Activated naive CD8-positive, alpha-beta T cell treated with anti-CD3 and anti-CD28 coated beads, Interleukin-2, amount 50 U/mL, for 16 hours (primary cell): ENCODE data around the gene PTPRN2.
"Not testable (repeated sequence)": the region's sequence is repeated elsewhere in the genome, so short reads cannot be mapped to it uniquely, and the experiment has no call there.

Experiments
- DNase-seq: peaks from one replicate; pipeline ENCODE4 v3.0.0-alpha.2; 2020; ENCODE audit warnings: low read depth, low spot score

PTPRN2 gene

GRCh38 chr7:157996359-157997079, 591.1 kb downstream of the PTPRN2 start:
- no peak for DNase-seq

DNA sequence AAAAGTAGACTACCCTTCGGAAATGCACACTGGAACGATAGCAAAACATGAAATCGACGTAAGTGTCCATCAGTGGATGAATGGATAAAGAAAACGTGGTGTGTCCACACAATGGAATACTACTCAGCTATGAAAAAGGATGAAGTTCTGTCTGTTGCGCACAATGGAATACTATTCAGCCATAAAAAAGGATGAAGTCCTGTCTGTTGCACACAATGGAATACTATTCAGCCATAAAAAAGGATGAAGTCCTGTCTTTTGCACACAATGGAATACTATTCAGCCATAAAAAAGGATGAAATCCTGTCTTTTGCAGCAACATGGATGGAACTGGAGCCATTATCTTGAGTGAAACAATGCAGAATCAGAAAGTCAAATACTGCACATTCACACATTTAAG, 591.8 kb downstream of the PTPRN2 start:
- DNase-seq = no peak

DNA sequence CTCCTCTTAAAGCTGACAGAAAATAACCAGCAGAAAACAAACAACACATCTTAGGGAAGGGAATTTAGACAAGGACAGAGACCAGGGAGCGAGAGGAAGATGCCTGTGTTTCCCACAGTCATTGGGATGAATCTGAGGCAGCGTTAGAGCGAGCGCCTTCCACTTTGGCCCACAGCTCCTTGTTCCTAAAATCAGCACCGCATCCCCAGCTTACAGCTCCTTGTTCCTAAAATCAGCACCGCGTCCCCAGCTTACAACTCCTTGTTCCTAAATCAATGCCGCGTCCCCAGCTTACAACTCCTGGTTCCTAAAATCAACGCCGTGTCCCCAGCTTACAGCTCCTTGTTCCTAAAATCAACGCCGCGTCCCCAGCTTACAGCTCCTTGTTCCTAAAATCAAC, 593.3 kb downstream of the PTPRN2 start:
- DNase-seq = no peak

DNA sequence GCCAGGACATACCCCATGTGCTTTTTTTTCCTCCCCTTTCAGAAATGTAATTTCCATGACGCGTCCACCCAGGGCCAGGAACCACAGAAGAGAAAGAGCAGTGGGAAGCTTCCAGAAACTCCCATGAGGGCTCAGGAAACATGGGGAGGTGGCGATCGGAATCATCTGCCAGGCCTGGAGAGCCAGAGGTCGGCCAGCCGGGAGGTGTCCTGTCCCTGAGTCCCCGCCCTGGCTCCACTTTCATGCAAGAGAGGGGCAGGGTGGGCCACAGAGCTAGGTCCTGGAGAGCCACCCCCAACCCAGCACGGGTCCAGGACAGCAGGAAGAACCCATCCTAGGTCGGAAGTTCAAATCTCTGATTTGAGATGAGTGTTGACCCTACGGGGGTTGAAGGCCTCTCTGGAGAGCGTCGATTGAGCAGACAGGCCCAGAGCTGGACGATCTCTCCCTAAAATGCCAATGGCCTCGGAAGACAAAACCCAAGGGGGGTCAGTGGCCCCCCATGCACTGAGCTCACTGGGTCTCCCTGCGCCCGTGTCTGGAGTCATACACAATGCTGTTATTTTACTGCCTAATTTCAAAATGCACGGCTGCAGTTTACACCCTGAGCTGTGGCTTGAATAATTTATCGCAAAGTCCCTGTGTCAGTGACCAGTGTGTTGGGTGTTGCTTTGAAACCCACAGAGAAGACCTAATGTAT, 594.1 kb downstream of the PTPRN2 start:
- no peak for DNase-seq

DNA sequence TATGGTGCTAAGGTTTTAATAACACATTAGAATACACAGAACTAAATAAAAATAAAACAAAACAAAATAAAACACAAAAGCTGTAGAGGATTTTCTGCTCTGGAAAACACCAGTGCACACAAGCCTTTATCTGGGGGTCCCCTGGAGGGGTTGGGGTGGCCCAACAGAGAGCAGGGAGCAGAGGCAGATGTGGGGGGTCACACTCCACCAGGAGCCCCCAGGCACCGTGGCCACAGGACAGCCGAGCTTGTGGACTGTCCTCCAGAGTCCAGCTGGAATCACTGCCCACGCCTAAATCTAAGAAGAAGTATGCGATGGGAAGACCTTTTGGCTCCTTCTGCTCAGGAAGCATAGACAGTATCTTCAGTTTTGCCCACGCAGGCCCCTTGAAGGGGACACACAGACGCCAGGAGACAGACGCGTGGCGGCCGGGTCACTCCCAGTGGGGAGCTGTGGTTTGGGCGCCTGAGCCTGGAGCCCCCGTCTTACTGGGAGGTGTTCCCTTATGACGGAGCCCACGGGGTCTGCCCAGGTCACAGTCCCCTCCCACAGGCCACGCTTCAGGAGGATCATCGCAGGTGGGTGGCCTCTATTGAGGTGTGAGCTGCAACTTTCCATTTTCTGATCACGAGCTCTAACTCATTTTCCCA, 595.0 kb downstream of the PTPRN2 start:
- no peak for DNase-seq

GRCh38 chr7:157991761-157992160, 595.9 kb downstream of the PTPRN2 start:
- no peak for DNase-seq

- DNase-seq = no peak
These were observed 596.3 kb downstream of the PTPRN2 start for GRCh38 chr7:157991351-157991750.

- DNase-seq = no peak
These were observed 596.8 kb downstream of the PTPRN2 start for GRCh38 chr7:157990881-157991250.

DNA sequence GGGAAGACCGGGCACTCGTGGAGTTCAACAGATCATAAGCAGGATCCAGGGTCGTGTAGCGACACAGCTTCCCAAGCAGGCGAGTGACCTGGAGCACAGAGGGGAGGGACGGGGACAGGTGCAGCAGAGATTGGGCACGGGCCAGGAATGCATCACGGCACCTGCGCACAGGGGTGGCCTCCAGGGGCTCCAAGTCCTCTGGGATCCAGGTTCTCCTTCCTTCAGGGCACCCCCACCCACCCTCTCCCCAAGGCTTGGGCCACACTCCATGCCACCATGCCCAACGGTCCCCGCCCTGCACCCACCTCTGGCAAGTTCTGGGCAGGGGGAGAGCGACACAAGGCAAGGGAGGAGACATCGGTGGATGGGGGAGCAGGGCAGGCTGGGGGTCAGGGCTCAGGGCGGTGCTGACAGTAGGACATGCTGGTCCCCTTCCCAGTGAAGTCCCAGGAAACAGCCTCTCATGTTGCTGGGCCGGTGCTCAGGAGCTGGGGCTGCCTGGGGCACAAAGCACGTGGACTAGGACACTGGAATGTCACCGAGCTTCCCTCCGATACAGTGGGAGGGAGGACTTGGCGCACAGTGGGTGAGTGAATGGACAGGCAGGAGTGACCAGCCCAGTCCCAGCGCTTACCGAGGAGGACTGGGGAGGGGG, 597.3 kb downstream of the PTPRN2 start:
- no peak for DNase-seq

GRCh38 chr7:157989589-157989988, 598.0 kb downstream of the PTPRN2 start:
- no peak for DNase-seq

DNA sequence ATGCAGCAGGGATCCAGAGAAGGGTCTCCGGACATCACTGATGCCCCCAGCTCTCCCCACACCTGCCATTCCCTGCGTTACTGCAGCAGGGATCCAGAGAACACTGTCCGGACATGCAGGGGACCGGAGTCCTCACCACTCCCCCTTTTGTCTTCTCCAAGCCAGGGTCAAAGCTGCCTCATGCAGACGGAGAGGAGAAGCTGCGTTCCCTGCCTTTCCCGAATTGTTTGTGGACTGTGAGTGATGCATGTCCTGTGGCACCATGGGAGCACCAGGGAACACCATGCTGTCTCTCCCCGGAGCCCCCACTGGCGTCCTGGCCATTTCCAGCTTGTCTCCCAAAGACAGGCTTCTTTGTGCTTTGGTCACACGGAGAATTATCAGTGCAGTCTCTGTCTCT, 599.7 kb downstream of the PTPRN2 start:
- DNase-seq = no peak

- no peak for DNase-seq
These were observed 601.6 kb downstream of the PTPRN2 start for GRCh38 chr7:157986051-157986450.

DNA sequence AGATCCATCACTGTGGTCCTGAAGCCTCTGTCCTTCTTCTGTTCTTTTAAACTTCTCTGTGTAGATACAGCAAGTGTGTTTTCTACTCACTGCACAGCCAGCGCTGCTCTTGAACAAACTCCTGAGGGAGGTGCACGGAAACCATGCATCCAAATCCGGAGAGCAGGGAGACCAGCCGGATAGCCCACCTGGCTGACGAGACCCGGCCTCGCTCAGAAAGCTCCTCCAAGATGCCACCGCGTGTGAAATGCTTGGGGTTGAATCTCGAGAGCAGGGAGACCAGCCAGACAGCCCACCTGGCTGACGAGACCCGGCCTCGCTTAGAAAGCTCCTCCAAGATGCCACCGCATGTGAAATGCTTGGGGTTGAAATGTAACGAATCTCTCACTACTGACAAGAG, 602.0 kb downstream of the PTPRN2 start:
- no peak for DNase-seq

DNA sequence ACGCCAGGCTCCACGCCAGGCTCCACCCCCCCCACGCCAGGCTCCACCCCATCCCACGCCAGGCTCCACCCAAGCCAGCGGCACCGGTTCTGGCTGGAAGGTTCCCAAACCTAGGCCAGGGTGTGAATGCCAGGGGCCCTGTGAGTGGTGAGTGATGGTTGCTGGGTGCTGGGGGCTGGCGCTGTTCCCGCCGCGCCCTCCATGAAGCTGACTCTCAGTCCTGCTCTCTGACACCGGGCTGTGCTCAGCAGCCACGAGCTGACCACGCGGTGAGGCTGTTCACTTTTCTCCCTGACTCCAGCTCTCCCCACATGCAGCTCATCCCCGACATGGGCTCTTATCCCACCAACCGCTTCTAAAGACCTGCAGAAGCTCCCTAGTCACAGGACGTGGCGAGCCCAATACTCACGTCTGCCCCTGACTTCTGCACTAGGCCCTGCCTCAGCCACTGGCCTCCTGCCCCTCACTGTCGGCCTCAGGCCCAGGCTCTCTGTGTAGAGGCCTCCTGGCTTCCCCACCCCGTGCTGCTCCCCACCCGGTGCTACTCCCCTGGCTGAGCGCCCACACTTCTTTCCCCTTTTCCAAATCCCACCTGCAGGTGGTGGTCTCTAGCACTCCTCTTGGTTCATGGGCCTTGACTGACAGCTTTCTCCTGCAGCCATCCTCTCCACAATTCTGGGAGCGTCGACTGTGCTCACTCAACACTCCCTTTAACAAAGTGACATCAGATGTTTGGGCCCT, 603.0 kb downstream of the PTPRN2 start:
- DNase-seq = no peak

DNA sequence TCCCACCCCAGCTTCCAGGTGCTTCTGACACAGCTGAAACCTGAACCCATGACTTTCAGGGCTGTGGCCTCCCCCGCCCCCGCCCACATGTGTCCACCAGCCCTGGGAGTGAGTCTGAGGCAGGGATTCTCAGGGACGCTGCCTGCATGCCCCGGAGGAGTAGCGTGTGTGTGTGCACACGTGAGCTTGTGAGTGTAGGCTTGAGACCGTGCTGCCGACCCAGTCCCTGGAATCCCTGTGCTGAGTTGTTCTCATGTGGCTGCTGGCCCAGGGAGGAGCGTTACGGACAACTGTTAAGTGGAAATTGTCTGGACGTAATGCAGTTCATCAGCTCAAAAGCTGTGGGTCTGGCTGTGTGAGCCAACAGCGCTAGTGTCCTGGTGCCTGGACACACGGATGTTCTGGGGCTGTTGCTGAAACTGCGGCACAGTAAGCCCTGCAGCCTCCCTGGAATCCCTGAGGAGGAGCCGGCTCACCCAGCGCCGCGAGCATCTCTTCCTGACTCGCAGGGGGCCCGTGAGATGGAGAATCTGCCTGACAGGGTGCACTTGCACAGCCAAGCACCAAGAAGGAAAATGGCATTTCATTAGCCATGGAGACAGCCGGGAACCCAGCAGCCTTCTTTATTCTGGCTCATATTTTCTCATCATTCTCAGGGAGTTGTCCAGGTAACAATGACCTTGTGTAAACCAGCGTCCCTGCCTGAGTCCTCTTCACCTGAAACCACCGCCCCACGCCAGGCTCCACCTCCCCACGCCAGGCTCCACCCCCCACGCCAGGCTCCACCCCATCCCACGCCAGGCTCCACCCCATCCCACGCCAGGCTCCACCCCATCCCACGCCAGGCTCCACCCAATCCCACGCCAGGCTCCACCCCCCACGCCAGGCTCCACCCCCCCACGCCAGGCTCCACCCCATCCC, 603.9 kb downstream of the PTPRN2 start:
- DNase-seq = no peak

- DNase-seq = no peak
These were observed 605.8 kb downstream of the PTPRN2 start for GRCh38 chr7:157981778-157982177.

DNA sequence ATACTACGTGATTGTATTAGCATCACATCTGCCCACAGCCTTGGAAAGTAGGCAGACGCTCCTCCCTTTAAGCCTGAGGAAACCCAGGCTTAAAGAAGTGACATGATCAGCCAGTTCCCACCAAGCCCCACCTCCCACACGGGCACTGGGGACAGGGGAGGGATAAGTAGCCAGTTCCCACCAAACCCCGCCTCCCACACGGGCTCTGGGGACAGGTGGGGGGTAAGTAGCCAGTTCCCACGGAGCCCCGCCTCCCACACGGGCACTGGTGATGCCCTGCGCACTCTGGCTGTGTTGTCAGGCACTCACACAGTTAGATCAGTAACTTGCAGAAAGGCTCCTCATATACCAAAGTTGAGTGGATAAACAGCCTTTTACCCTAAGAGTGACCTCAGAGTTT, 606.8 kb downstream of the PTPRN2 start:
- DNase-seq = no peak

DNA sequence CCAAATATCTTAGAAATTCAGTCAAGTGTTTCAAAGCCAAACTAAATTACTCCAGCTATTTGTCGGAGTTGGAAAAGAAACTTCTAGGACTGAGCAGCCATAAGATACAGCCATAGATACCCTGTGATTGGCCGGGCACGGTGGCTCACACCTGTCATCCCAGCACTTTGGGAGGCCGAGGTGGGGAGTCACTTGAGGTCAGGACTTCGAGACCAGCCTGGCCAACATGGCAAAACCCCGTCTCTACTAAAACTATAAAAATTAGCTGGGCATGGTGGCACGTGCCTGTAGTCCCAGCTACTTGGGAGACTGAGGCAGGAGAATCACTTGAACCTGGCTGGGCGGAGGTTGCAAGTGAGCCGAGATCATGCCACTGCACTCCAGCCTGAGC, 607.3 kb downstream of the PTPRN2 start:
- DNase-seq = not testable (repeated sequence)

GRCh38 chr7:157979636-157980340, 607.8 kb downstream of the PTPRN2 start:
- no peak for DNase-seq

DNA sequence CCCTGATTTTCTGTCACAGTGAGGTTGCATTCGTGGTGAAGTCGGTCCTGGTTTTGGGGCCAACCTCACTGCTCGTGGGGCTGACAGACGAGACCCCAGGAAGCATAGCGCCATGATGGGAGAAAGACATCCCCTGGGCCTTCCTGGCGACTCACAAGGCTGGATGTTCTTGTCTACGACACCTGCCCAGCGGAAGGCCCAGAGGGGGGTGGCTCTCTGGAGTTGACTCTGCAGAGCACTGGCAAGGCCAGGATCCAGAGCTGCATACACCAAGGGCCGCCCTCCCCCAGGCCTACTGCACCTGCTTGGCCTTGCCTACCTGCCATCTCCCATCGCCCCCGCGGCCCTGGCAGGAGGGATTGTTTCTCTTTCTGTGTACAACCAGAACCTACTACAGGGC, 608.9 kb downstream of the PTPRN2 start:
- DNase-seq = no peak
